ENCODE data around the gene GALNT11.

- TF ChIP-seq POLR2A (IDR thresholded peaks at IDR 0.05) (no peak), CTCF (IDR thresholded peaks at IDR 0.05) (peak in 6 of 7 experiments; percentile 44 to 82 (median 70))
Measured at GRCh38 chr7:152076324-152076821, 50.9 kb downstream of the GALNT11 start.
